Stomach (tissue), 4 donors: ENCODE results near the gene PHF21A.

Source experiments
- POLR2A ChIP-seq, 4 donors: fragments of 450-650 bp; IDR thresholded peaks; one replicate each; pipeline ENCODE4 v1.6.1; 2016; ENCODE audit warnings: antibody characterized with exemption in 4 of 4, control low read depth in 2 of 4, mild to moderate bottlenecking in 1 of 4, moderate library complexity in 1 of 4
- POLR2AphosphoS5 ChIP-seq, 3 donors: sonication (generic); formaldehyde crosslinking; IDR thresholded peaks; one replicate each; pipeline ENCODE4 v1.6.1; 2016; ENCODE audit warnings: antibody characterized with exemption in 3 of 3
- TF ChIP-seq, protein P1 (sequence below), 7 experiments: fragments of 450-650 bp in 4 of 7; fragments of 200-600 bp in 3 of 7; sonication (generic) in 3 of 7; IDR thresholded peaks; one replicate each; pipeline ENCODE4 v1.5.1; 2016 to 2019; ENCODE audit warnings: antibody characterized with exemption in 7 of 7, control low read depth in 2 of 7, mild to moderate bottlenecking in 1 of 7

DNA sequence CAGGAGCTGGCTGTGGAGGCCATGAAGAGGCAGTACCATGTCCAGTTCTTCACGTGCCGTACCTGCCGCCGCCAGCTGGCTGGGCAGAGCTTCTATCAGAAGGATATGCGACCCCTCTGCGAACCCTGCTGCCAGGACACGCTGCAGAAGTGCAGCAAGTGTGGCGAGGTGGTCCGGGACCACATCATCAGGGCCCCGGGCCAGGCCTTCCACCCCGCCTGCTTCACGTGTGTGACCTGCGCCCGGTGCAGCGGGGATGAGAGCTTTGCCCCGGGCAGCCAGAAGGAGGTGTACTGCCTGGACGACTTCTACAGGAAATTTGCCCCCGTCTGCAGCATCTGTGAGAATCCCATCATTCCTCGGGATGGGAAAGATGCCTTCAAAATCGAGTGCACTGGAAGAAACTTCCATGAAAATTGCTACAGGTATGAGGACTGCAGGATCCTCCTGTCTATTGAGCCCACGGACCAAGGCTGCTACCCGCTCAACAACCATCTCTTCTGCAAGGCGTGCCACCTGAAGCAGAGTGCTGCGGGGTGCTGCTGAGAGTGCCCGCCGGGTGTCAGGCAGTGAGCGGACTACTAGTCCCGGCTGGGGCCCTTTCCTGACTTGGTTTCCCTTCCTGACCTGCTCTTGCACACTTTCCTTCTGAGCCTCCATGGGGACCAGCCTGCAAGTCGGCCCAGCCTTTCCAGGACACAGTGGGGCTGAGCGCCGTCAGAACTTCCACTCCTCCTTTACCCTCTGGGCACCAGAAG is 22.0 kb upstream of the PHF21A start:
- no peak for TF ChIP-seq POLR2A (IDR thresholded peaks at IDR 0.05)
- TF ChIP-seq, protein P1, sequence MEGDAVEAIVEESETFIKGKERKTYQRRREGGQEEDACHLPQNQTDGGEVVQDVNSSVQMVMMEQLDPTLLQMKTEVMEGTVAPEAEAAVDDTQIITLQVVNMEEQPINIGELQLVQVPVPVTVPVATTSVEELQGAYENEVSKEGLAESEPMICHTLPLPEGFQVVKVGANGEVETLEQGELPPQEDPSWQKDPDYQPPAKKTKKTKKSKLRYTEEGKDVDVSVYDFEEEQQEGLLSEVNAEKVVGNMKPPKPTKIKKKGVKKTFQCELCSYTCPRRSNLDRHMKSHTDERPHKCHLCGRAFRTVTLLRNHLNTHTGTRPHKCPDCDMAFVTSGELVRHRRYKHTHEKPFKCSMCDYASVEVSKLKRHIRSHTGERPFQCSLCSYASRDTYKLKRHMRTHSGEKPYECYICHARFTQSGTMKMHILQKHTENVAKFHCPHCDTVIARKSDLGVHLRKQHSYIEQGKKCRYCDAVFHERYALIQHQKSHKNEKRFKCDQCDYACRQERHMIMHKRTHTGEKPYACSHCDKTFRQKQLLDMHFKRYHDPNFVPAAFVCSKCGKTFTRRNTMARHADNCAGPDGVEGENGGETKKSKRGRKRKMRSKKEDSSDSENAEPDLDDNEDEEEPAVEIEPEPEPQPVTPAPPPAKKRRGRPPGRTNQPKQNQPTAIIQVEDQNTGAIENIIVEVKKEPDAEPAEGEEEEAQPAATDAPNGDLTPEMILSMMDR (IDR thresholded peaks at IDR 0.05): no peak
- TF ChIP-seq POLR2AphosphoS5 (IDR thresholded peaks at IDR 0.05): no peak
